Left ventricle myocardium inferior (tissue), 1 donor: ENCODE data around the gene TAS2R5. TPM values are rescaled to one million over a fixed set of nuclear protein-coding genes. Genes with fewer than 3 reads are reported as not detected.
"Not testable (repeated sequence)": the region's sequence is repeated elsewhere in the genome, so short reads cannot be mapped to it uniquely, and the experiment has no call there.

ENCODE experiments used
- DNase-seq: peaks from one replicate; pipeline ENCODE4 v3.0.0-alpha.2; 2020
- H3K27ac ChIP-seq: fragments of 200-600 bp; replicated peaks from 2 replicates; pipeline ENCODE4 v1.8.0; 2021
- H3K27me3 ChIP-seq: fragments of 200-600 bp; 2 replicates; pipeline ENCODE4 v1.8.0; 2021; ENCODE audit warnings: low read depth
- H3K36me3 ChIP-seq: fragments of 200-600 bp; 2 replicates; pipeline ENCODE4 v1.8.0; 2021
- H3K4me1 ChIP-seq: fragments of 200-600 bp; 2 replicates; pipeline ENCODE4 v1.8.0; 2021
- H3K4me3 ChIP-seq: fragments of 200-600 bp; 2 replicates; pipeline ENCODE4 v1.8.0; 2021; ENCODE audit warnings: mild to moderate bottlenecking, moderate library complexity
- H3K9me3 ChIP-seq: fragments of 200-600 bp; replicated peaks from 2 replicates; pipeline ENCODE4 v1.8.0; 2021
- intact Hi-C: fragments of 100-400 bp; cut with micrococcal nuclease; formaldehyde crosslinking; loops from one replicate; pipeline ENCODE4 v1.11.0; 2022
- long read RNA-seq: library from polyadenylated mRNA; unstranded; transcript quantifications from one replicate; pipeline ENCODE4 v2.0.0, GENCODE V29; 2021
- total RNA-seq: library from RNA; stranded (reverse); fragmentation: NEBNext Ultra II Directional; extraction: Animal tissue kit (Norgen Biotek cat#: 25700); gene quantifications from one replicate; pipeline ENCODE4 v1.2.1, GENCODE V29; 2021
- TF ChIP-seq, protein P1 (sequence below): fragments of 200-600 bp; IDR thresholded peaks from 2 replicates; pipeline ENCODE4 v1.8.0; 2021; ENCODE audit warnings: antibody characterized with exemption, mild to moderate bottlenecking, borderline replicate concordance
- donor health status: DM: no; HTN: yes; CAD: no; lungs with severe emphysema.

TAS2R5 gene, protein sequence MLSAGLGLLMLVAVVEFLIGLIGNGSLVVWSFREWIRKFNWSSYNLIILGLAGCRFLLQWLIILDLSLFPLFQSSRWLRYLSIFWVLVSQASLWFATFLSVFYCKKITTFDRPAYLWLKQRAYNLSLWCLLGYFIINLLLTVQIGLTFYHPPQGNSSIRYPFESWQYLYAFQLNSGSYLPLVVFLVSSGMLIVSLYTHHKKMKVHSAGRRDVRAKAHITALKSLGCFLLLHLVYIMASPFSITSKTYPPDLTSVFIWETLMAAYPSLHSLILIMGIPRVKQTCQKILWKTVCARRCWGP
- total RNA-seq, result 0.47 TPM
- long read RNA-seq, partial matches to known transcripts, result 0 of 1 reads
- long read RNA-seq, other reads (novel, unspliced or antisense), result 0 of 1 reads

DNA sequence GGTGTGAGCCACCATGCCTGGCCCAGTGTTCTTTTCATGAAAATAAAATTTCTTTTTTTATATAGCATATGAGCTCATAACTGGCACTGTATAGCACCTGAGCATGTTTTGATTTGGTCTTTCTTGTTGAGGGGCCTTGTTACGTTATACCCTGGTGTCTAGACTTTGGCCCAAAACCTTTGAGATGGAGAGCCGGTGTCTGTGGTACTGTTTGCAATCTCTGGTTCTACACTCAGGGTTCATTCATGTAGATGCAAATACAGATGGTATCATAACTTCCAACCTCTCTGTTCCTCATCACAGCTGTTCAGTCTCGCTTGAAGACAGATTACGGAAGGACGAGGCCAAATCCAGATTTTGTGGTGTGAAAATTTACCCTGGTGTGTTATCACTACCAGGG, at the start of gene TAS2R5:
Gene TAS2R5, plus strand, starts transcription at position 301 of the 400 bp plus-strand sequence. CDS start 145 bp downstream, outside the sequence.
- TF ChIP-seq, protein P1, sequence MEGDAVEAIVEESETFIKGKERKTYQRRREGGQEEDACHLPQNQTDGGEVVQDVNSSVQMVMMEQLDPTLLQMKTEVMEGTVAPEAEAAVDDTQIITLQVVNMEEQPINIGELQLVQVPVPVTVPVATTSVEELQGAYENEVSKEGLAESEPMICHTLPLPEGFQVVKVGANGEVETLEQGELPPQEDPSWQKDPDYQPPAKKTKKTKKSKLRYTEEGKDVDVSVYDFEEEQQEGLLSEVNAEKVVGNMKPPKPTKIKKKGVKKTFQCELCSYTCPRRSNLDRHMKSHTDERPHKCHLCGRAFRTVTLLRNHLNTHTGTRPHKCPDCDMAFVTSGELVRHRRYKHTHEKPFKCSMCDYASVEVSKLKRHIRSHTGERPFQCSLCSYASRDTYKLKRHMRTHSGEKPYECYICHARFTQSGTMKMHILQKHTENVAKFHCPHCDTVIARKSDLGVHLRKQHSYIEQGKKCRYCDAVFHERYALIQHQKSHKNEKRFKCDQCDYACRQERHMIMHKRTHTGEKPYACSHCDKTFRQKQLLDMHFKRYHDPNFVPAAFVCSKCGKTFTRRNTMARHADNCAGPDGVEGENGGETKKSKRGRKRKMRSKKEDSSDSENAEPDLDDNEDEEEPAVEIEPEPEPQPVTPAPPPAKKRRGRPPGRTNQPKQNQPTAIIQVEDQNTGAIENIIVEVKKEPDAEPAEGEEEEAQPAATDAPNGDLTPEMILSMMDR, result no peak
- Histone ChIP-seq H3K27ac (no peak within 1 kb of the TSS), H3K4me1 (peaks cover 9% of the 10 kb centered on the region), H3K9me3 (no peaks in the 10 kb centered on the region), H3K4me3 (no peak within 1 kb of the TSS), H3K36me3 (peaks cover 22% of the 10 kb centered on the region), H3K27me3 (no peaks in the 10 kb centered on the region)
- DNase-seq, result no peak
- intact Hi-C loops, result no loop called here

DNA sequence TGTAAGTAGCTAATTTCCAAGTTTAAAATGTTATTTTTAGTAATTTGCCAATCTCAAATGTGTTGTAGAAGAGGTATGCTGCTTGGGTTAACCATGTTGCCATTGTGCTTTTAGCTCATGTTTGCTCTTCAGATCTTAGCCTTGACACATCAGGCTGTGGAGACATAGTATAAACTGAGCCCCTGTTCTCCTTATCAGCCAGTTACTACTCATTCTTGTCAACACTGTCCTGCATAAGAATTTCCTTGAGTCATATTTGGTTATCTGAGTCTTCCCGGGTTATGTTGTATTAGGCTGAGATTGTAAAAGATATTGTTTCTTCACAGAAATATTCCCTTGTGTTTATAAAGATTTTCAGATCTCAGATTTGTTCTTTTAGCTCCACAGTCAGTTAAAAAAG, 47.8 kb upstream of the TAS2R5 start:
- Histone ChIP-seq H3K27ac (no peak overlapping the region), H3K27me3 (no peaks in the 10 kb centered on the region), H3K9me3 (no peaks in the 10 kb centered on the region), H3K4me1 (peaks cover 34% of the 10 kb centered on the region), H3K4me3 (no peak overlapping the region), H3K36me3 (peaks cover 78% of the 10 kb centered on the region)
- intact Hi-C loops, result no loop called here
- no peak for DNase-seq
- TF ChIP-seq, protein P1, result no peak

DNA sequence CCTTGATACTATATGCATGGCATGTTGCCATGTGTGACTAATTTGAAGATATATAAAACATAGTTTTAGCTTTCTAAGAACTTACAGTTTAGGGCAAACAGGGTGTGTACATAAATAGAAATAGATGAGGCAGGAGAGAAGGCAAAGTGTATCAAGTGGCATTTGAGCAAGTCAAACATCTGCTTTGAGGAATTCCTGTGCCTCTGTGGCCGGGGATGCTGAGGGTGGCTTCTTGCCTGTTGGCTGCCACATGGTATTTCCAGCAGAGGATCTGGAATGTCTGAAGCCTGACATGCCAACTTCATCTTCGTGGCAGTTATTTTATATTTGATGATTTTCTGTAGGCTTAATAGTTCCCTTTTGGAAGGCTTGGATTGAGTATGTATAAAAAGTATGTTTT, 45.9 kb upstream of the TAS2R5 start:
- Histone ChIP-seq H3K9me3 (no peaks in the 10 kb centered on the region), H3K4me3 (no peak overlapping the region), H3K36me3 (peaks cover 97% of the 10 kb centered on the region), H3K4me1 (peaks cover 18% of the 10 kb centered on the region), H3K27ac (no peak overlapping the region), H3K27me3 (no peaks in the 10 kb centered on the region)
- intact Hi-C loops, result no loop called here
- TF ChIP-seq, protein P1, result no peak
- no peak for DNase-seq

DNA sequence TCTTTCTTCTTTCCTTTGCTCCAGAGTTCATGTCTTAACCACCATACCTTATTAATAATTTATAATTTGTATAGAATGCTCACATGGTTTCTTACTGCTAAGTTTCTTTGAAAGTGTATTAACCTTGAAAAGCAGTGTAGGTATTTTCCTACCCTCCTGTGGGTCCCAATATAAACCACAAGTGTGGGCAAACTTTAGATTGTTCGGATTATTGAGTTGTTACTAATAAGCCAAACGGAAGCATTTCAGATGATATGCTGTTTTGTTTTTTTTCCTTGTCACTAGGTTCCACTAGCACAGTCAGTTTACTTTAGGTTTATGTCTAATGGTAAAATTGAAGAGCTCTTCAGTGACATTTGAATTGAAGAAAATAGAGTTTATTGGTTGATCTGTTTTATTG, 41.6 kb upstream of the TAS2R5 start:
- peaks cover 100% of the 10 kb centered on the region for H3K36me3 ChIP-seq

DNA sequence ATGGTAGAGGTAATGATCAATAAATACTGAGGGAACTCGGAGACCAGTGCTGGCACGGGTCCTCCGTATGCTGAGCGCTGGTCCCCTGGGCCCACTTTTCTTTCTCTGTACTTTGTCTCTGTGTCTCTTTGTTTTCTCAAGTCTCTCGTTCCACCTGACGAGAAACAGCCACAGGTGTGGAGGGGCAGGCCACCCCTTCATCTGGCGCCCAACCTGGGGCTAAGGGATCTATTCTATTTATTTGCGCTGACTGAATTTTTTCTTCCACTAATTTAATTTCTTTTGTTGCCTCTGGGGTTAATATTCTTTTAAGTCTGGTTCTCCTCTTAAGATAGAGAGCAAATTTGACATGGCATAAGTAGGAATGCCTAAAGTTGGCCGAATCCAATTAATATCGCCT, 38.1 kb upstream of the TAS2R5 start:
- H3K27me3 ChIP-seq, intact Hi-C loops, DNase-seq, H3K4me1 ChIP-seq, H3K4me3 ChIP-seq, H3K27ac ChIP-seq: not testable (repeated sequence)
- peaks cover 33% of the 10 kb centered on the region for H3K9me3 ChIP-seq
- peaks cover 96% of the 10 kb centered on the region for H3K36me3 ChIP-seq

More for the DNA sequence above, 41.6 kb upstream of the TAS2R5 start:
- TF ChIP-seq, protein P1, result no peak
- H3K4me1 ChIP-seq, result no peaks in the 10 kb centered on the region
- H3K4me3 ChIP-seq, result no peak overlapping the region
- H3K27me3 ChIP-seq, result no peaks in the 10 kb centered on the region
- intact Hi-C loops, result no loop called here
- H3K9me3 ChIP-seq, result peaks cover 33% of the 10 kb centered on the region
- no peak for DNase-seq
- H3K27ac ChIP-seq, result no peak overlapping the region

DNA sequence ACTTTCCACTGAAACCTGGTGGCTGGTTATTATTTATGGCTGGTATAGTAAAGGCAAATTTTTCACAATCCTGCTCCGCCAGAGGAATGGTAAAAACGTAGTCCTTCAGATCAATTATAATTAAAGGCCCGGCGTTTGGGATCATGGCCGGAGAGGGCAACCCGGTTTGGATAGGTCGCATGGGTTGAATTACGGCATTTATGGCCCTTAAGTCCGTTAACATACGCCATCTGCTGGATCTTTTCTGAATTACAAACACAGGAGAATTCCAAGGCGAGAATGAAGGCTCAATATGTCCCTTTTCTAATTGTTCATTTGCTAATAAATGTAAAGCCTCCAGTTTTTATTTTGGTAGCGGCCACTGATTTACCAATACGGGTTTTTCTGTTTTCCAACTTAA, 37.4 kb upstream of the TAS2R5 start:
- H3K27ac ChIP-seq, result no peak overlapping the region
- H3K36me3 ChIP-seq, result peaks cover 94% of the 10 kb centered on the region
- no peaks in the 10 kb centered on the region for H3K27me3 ChIP-seq
- TF ChIP-seq, protein P1, result peak; percentile 31
- peaks cover 33% of the 10 kb centered on the region for H3K9me3 ChIP-seq
- no peak overlapping the region for H3K4me3 ChIP-seq
- intact Hi-C loops, result no loop called here
- no peaks in the 10 kb centered on the region for H3K4me1 ChIP-seq
- no peak for DNase-seq
